ENCODE measurements around the gene FKBP11. TPM values are rescaled to one million over a fixed set of nuclear protein-coding genes. Genes with fewer than 3 reads are reported as not detected.

The FKBP11 gene
- total RNA-seq, 1 experiment from 2014 or later: 25.5 TPM

DNA sequence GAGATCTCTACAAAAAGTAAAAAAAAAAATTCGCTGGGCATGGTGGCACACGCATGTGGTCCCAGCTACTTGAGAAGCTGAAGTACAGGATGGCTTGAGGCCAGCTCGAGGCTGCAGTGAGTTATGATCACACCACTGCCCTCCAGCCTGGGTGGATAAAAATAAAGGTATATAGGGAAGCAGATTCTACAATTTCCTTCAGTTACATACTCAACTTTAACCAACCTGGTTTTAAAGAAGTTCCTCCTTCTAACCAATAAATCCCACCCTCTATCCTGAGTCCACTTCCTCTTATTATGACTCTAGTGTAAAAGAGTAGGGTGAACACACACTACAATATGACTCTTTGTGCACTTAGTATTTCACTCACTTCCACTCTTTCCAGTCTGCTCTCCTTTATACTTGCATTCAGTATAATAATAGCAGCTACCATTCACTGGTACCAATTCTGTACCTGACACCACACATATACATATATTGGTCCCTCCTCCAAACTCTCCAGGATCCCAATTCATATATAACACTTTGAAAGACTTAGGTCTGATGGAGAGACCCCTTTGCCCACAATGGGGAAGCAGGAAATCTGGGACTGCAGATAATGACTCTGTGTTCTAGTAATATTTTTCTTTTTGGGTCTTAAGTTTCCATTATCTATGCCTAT lies 29.7 kb upstream of the FKBP11 start:
- peak overlapping the region; percentile 69; the same call in 1 of the 2 replicates for H3K4me3 ChIP-seq
- TF ChIP-seq, protein P1, sequence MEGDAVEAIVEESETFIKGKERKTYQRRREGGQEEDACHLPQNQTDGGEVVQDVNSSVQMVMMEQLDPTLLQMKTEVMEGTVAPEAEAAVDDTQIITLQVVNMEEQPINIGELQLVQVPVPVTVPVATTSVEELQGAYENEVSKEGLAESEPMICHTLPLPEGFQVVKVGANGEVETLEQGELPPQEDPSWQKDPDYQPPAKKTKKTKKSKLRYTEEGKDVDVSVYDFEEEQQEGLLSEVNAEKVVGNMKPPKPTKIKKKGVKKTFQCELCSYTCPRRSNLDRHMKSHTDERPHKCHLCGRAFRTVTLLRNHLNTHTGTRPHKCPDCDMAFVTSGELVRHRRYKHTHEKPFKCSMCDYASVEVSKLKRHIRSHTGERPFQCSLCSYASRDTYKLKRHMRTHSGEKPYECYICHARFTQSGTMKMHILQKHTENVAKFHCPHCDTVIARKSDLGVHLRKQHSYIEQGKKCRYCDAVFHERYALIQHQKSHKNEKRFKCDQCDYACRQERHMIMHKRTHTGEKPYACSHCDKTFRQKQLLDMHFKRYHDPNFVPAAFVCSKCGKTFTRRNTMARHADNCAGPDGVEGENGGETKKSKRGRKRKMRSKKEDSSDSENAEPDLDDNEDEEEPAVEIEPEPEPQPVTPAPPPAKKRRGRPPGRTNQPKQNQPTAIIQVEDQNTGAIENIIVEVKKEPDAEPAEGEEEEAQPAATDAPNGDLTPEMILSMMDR (conservative IDR thresholded peaks at IDR 0.05): no peak
- TF ChIP-seq EZH2 (IDR thresholded peaks at IDR 0.05; ENCODE audit: low read depth): no peak
- H3F3A ChIP-seq (ENCODE audit: insufficient read depth, low read depth): peaks cover 34% of the 10 kb centered on the region; the same call in 1 of the 2 replicates
- H3K27ac ChIP-seq: no peak overlapping the region
- no peaks in the 10 kb centered on the region for H3K9me3 ChIP-seq (ENCODE audit: insufficient read depth, low read depth)
- peak overlapping the region; percentile 92 for H3K4me2 ChIP-seq
- peaks cover 57% of the 10 kb centered on the region for H4K20me1 ChIP-seq (ENCODE audit: insufficient read depth)
- no TSS peak for BruUV-seq (replicated peaks)
- H3K79me2 ChIP-seq (ENCODE audit: low read depth): peaks cover 65% of the 10 kb centered on the region
- H3K9me2 ChIP-seq (ENCODE audit: insufficient read depth): no peaks in the 10 kb centered on the region
- POLR2A ChIA-PET (ENCODE audit: unreplicated experiment): no interaction called here
- CTCF ChIA-PET: no interaction called here
- DNase-seq: no peak
- intact Hi-C loops (cut with micrococcal nuclease; ENCODE audit: unreplicated experiment): no loop called here
- H3K4me1 ChIP-seq (replicated peaks; ENCODE audit: insufficient read depth): peaks cover 24% of the 10 kb centered on the region
- no peak overlapping the region for H2AFZ ChIP-seq
- peaks cover 27% of the 10 kb centered on the region for H3K36me3 ChIP-seq (ENCODE audit: low read depth)
- no peaks in the 10 kb centered on the region for H3K27me3 ChIP-seq (ENCODE audit: insufficient read depth, low read depth)

GRCh38 chr12:48954061-48954460 lies 28.8 kb upstream of the FKBP11 start:
- H3K27me3 ChIP-seq (ENCODE audit: insufficient read depth, low read depth): no peaks in the 10 kb centered on the region
- TF ChIP-seq EZH2 (IDR thresholded peaks at IDR 0.05; ENCODE audit: low read depth): no peak
- TF ChIP-seq, protein P1 (conservative IDR thresholded peaks at IDR 0.05): no peak
- peaks cover 34% of the 10 kb centered on the region; the same call in 1 of the 2 replicates for H3F3A ChIP-seq (ENCODE audit: insufficient read depth, low read depth)
- H3K79me2 ChIP-seq (ENCODE audit: low read depth): peaks cover 73% of the 10 kb centered on the region
- DNase-seq: no peak
- no peak overlapping the region for H3K27ac ChIP-seq
- no peaks in the 10 kb centered on the region for H3K9me2 ChIP-seq (ENCODE audit: insufficient read depth)
- POLR2A ChIA-PET (ENCODE audit: unreplicated experiment): no interaction called here
- peaks cover 32% of the 10 kb centered on the region for H3K36me3 ChIP-seq (ENCODE audit: low read depth)
- H2AFZ ChIP-seq: no peak overlapping the region
- H3K4me3 ChIP-seq: no peak overlapping the region
- no TSS peak for BruUV-seq (replicated peaks)
- intact Hi-C loops (cut with micrococcal nuclease; ENCODE audit: unreplicated experiment): no loop called here
- H3K4me1 ChIP-seq (replicated peaks; ENCODE audit: insufficient read depth): peaks cover 24% of the 10 kb centered on the region
- H3K9me3 ChIP-seq (ENCODE audit: insufficient read depth, low read depth): no peaks in the 10 kb centered on the region
- peaks cover 66% of the 10 kb centered on the region for H4K20me1 ChIP-seq (ENCODE audit: insufficient read depth)
- CTCF ChIA-PET: no interaction called here
- no peak overlapping the region for H3K4me2 ChIP-seq

GRCh38 chr12:48952691-48953090 lies 27.4 kb upstream of the FKBP11 start:
- Histone ChIP-seq H3K4me3 (no peak overlapping the region), H4K20me1 (ENCODE audit: insufficient read depth) (peaks cover 77% of the 10 kb centered on the region), H3K4me2 (no peak overlapping the region), H3F3A (ENCODE audit: insufficient read depth, low read depth) (peaks cover 33% of the 10 kb centered on the region), H3K79me2 (ENCODE audit: low read depth) (peaks cover 85% of the 10 kb centered on the region), H2AFZ (no peak overlapping the region), H3K27ac (no peak overlapping the region), H3K4me1 (replicated peaks; ENCODE audit: insufficient read depth) (peaks cover 30% of the 10 kb centered on the region), H3K9me3 (ENCODE audit: insufficient read depth, low read depth) (no peaks in the 10 kb centered on the region), H3K9me2 (ENCODE audit: insufficient read depth) (no peaks in the 10 kb centered on the region), H3K27me3 (ENCODE audit: insufficient read depth, low read depth) (no peaks in the 10 kb centered on the region), H3K36me3 (ENCODE audit: low read depth) (peaks cover 32% of the 10 kb centered on the region)
- no peak for DNase-seq
- ChIA-PET CTCF (interaction anchor here (0.5 kb wide), 1 partner anchor 94 kb away, joined by 7 read pairs; no protein-coding TSS in a partner anchor), POLR2A (ENCODE audit: unreplicated experiment) (no interaction called here)
- TF ChIP-seq, protein P1 (conservative IDR thresholded peaks at IDR 0.05): no peak
- TF ChIP-seq EZH2 (IDR thresholded peaks at IDR 0.05; ENCODE audit: low read depth): no peak
- intact Hi-C loops (cut with micrococcal nuclease; ENCODE audit: unreplicated experiment): no loop called here
- BruUV-seq (replicated peaks): no TSS peak

All from PC-9 (cell line).